Measurements from ENCODE around the gene MLF1. TPM values are rescaled to one million over a fixed set of nuclear protein-coding genes. Genes with fewer than 3 reads are reported as not detected.

The MLF1 gene
- total RNA-seq, 1 experiment from 2014 or later = 22.3 TPM

GRCh38 chr3:158574646-158575045 lies 3.7 kb downstream of the MLF1 start:
- H3K27ac Mint-ChIP-seq = no peak overlapping the region
- no peaks in the 10 kb centered on the region for H3K9me3 Mint-ChIP-seq
- ChIA-PET CTCF (interaction anchor here (1.0 to 1.3 kb wide), 2 partner anchors 16 to 70 kb away, joined by 3 to 9 read pairs; partner anchors contain the start of gene GFM1), POLR2A (no interaction called here)
- TF ChIP-seq ZNF219 (CRISPR knock-in tag; IDR thresholded peaks at IDR 0.05; ENCODE audit: borderline replicate concordance) (no peak), NFE2L1 (CRISPR knock-in tag; IDR thresholded peaks at IDR 0.05) (no peak), ZNF232 (CRISPR knock-in tag; IDR thresholded peaks at IDR 0.05) (no peak), ATF6 (CRISPR knock-in tag; IDR thresholded peaks at IDR 0.05) (no peak), PREB (CRISPR knock-in tag; IDR thresholded peaks at IDR 0.05; ENCODE audit: borderline replicate concordance) (no peak), GRHL2 (CRISPR knock-in tag; IDR thresholded peaks at IDR 0.05; ENCODE audit: insufficient replicate concordance, severe bottlenecking) (no peak)
- peaks cover 30% of the 10 kb centered on the region for H3K27me3 Mint-ChIP-seq (ENCODE audit: low read depth)
- no peak for ATAC-seq
- H3K4me1 Mint-ChIP-seq = peaks cover 28% of the 10 kb centered on the region
- H3K36me3 Mint-ChIP-seq = no peaks in the 10 kb centered on the region
- DNase-seq (ENCODE audit: low spot score) = no peak
- H3K4me3 Mint-ChIP-seq = no peak overlapping the region

GRCh38 chr3:158590223-158590622 lies 19.2 kb downstream of the MLF1 start:
- ChIA-PET POLR2A (no interaction called here), CTCF (interaction anchor here (1.1 kb wide), 1 partner anchor 16 kb away, joined by 3 read pairs; no protein-coding TSS in a partner anchor)
- Mint-ChIP-seq H3K27ac (no peak overlapping the region), H3K36me3 (no peaks in the 10 kb centered on the region), H3K27me3 (ENCODE audit: low read depth) (no peaks in the 10 kb centered on the region), H3K4me3 (no peak overlapping the region), H3K9me3 (no peaks in the 10 kb centered on the region), H3K4me1 (no peaks in the 10 kb centered on the region)
- DNase-seq (ENCODE audit: low spot score) (no peak), ATAC-seq (no peak)
- TF ChIP-seq ZNF232 (CRISPR knock-in tag; IDR thresholded peaks at IDR 0.05) = no peak
- TF ChIP-seq GRHL2 (CRISPR knock-in tag; IDR thresholded peaks at IDR 0.05; ENCODE audit: insufficient replicate concordance, severe bottlenecking) = no peak
- TF ChIP-seq SP1 (CRISPR knock-in tag; conservative IDR thresholded peaks at IDR 0.05) = no peak
- no peak for TF ChIP-seq ERG (CRISPR knock-in tag; IDR thresholded peaks at IDR 0.05)
- no peak for TF ChIP-seq FOXJ3 (CRISPR knock-in tag; IDR thresholded peaks at IDR 0.05; ENCODE audit: borderline replicate concordance)
- TF ChIP-seq STAT6 (CRISPR knock-in tag; conservative IDR thresholded peaks at IDR 0.05; ENCODE audit: low read depth) = no peak
- TF ChIP-seq ZMAT4 (CRISPR knock-in tag; IDR thresholded peaks at IDR 0.05) = no peak
- TF ChIP-seq ZSCAN18 (CRISPR knock-in tag; IDR thresholded peaks at IDR 0.05) = no peak
- no peak for TF ChIP-seq NFYB (CRISPR knock-in tag; conservative IDR thresholded peaks at IDR 0.05; ENCODE audit: low read depth)
- no peak for TF ChIP-seq E2F1 (CRISPR knock-in tag; IDR thresholded peaks at IDR 0.05)
- no peak for TF ChIP-seq RORB (CRISPR knock-in tag; IDR thresholded peaks at IDR 0.05)
- no peak for TF ChIP-seq ZBTB21 (CRISPR knock-in tag; IDR thresholded peaks at IDR 0.05; ENCODE audit: borderline replicate concordance)
- TF ChIP-seq PRRX2 (CRISPR knock-in tag; IDR thresholded peaks at IDR 0.05) = no peak
- TF ChIP-seq ZNF121 (CRISPR knock-in tag; IDR thresholded peaks at IDR 0.05) = no peak
- no peak for TF ChIP-seq AFF4 (CRISPR knock-in tag; IDR thresholded peaks at IDR 0.05; ENCODE audit: borderline replicate concordance)
- no peak for TF ChIP-seq SOX15 (CRISPR knock-in tag; IDR thresholded peaks at IDR 0.05)
- no peak for TF ChIP-seq ESRRA (CRISPR knock-in tag; IDR thresholded peaks at IDR 0.05; ENCODE audit: borderline replicate concordance)

All from WTC11 (cell line).